ENCODE results near the gene GRXCR2.

DNA sequence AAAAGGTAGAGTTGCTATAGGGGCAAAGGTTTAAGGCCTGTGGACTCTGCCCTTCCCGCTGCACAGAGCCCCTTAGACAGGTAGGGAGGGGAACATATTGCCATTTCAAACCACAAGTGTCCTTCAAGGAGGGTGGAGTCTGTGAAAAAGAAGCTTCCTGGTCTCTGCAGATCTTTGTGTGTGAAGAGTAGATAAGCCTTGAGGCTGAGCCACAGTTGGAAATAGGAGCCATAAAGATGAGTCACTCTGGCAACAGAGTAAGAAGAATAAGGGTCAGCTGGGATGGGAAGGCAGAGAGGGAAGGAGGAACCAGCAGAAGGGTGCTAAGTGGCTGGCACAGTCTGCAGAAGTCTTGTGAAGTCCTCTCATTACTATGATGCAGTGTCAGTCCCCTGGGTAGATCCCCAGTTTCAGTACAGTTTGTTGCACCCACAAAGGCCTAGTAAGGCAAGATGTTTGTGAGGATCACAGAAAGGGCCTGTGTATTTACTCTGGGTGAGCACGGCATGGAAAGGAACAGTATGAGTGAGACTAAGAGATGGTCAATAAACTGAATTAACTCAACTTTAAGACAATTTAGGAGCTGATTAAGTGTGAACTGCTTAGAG is 18.1 kb downstream of the GRXCR2 start:
- TF ChIP-seq, protein P1, sequence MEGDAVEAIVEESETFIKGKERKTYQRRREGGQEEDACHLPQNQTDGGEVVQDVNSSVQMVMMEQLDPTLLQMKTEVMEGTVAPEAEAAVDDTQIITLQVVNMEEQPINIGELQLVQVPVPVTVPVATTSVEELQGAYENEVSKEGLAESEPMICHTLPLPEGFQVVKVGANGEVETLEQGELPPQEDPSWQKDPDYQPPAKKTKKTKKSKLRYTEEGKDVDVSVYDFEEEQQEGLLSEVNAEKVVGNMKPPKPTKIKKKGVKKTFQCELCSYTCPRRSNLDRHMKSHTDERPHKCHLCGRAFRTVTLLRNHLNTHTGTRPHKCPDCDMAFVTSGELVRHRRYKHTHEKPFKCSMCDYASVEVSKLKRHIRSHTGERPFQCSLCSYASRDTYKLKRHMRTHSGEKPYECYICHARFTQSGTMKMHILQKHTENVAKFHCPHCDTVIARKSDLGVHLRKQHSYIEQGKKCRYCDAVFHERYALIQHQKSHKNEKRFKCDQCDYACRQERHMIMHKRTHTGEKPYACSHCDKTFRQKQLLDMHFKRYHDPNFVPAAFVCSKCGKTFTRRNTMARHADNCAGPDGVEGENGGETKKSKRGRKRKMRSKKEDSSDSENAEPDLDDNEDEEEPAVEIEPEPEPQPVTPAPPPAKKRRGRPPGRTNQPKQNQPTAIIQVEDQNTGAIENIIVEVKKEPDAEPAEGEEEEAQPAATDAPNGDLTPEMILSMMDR (IDR thresholded peaks at IDR 0.05), result no peak
- TF ChIP-seq POLR2A (IDR thresholded peaks at IDR 0.05; ENCODE audit: low read depth), result no peak
- TF ChIP-seq POLR2AphosphoS5 (IDR thresholded peaks at IDR 0.05), result no peak
- TF ChIP-seq EP300 (IDR thresholded peaks at IDR 0.05), result no peak

Data from esophagus muscularis mucosa (tissue), 4 donors.